ENCODE results near the gene GPR137.

Gene GPR137

DNA sequence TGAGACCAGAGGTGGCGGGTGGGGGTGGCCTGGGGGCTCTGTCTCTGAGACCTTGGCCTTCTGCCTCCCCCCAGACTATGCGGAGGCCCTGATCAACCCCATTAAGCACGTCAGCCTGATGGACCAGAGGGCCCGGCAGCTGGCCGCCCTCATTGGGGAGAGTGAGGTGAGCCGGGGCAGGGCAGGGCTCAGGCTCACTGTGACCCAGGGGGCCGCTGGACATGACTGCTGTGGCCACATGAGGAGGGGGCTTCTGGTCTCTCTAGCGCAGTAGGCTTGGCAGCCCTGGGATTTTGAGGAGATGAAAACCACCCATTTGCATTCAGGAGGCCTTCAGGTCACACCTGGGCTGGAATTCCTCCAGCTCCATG lies 21.7 kb upstream of the GPR137 start:
- H3K4me2 ChIP-seq (ENCODE audit: low read length) = no peak overlapping the region
- no peak overlapping the region for H2AK5ac ChIP-seq (ENCODE audit: low read length)
- H3K27ac ChIP-seq (ENCODE audit: low read depth, low read length) = no peak overlapping the region
- H3K4me1 ChIP-seq (ENCODE audit: control insufficient read depth, low read depth, low read length) = peaks cover 5% of the 10 kb centered on the region
- H3K79me2 ChIP-seq (ENCODE audit: control insufficient read depth, insufficient read depth, low read length) = no peaks in the 10 kb centered on the region
- H3K4me3 ChIP-seq (ENCODE audit: low read length) = no peak overlapping the region
- no peak overlapping the region for H4K5ac ChIP-seq (ENCODE audit: low read length)
- H3K18ac ChIP-seq (ENCODE audit: low read length) = no peak overlapping the region
- H3K79me1 ChIP-seq (ENCODE audit: low read length) = no peaks in the 10 kb centered on the region
- H2BK5ac ChIP-seq (ENCODE audit: low read length) = no peak overlapping the region
- DNase-seq = no peak
- H4K8ac ChIP-seq (ENCODE audit: low read depth, low read length) = no peak overlapping the region
- no peak overlapping the region for H2BK120ac ChIP-seq (ENCODE audit: low read depth, low read length)
- no peak overlapping the region for H3K9ac ChIP-seq (ENCODE audit: low read length)
- no CpG with 5 or more reads among the region's 8 CpGs for WGBS (ENCODE audit: extremely low coverage, insufficient coverage, low lambda C conversion rate)
- peaks cover 14% of the 10 kb centered on the region for H3K36me3 ChIP-seq (ENCODE audit: control insufficient read depth, insufficient read depth, low read length)
- H3K27me3 ChIP-seq (ENCODE audit: insufficient read depth, low read length, poor library complexity) = no peaks in the 10 kb centered on the region
- H3K4ac ChIP-seq (ENCODE audit: low read depth, low read length) = no peak overlapping the region
- no peak overlapping the region for H3K23ac ChIP-seq (ENCODE audit: low read length)
- no peak overlapping the region for H3K56ac ChIP-seq (ENCODE audit: low read length)
- no peak overlapping the region for H2BK15ac ChIP-seq (replicated peaks; ENCODE audit: low read depth)

DNA sequence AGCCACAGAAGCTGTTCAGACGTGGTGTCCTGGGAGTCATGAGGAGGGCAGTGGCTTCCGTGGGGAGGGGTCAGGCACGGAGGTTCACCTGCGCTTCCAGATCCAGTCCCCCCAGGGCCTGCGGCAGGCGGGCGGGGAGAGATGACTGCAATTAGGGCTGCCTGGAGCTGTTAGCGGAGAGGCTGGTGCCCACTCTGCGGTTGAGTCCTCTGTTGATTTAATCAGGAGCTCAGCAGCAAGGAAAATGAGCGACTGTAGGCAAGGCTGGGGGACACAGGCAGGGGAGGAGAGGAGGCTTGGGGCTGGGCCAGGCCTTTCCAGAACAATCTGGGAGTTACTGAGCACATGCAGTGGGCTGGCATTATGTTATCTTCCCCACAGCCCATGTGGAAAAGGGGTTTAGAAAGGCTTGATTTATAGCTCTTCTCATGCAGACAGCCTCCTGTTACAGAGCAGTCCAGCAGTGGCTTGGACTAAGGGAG lies 21.2 kb upstream of the GPR137 start:
- Histone ChIP-seq H3K79me1 (ENCODE audit: low read length) (no peaks in the 10 kb centered on the region), H3K4me2 (ENCODE audit: low read length) (no peak overlapping the region), H3K4ac (ENCODE audit: low read depth, low read length) (no peak overlapping the region), H4K5ac (ENCODE audit: low read length) (no peak overlapping the region), H3K23ac (ENCODE audit: low read length) (no peak overlapping the region), H3K9ac (ENCODE audit: low read length) (no peak overlapping the region), H3K36me3 (ENCODE audit: control insufficient read depth, insufficient read depth, low read length) (peaks cover 14% of the 10 kb centered on the region), H2BK120ac (ENCODE audit: low read depth, low read length) (no peak overlapping the region), H2BK5ac (ENCODE audit: low read length) (no peak overlapping the region), H3K18ac (ENCODE audit: low read length) (no peak overlapping the region), H3K79me2 (ENCODE audit: control insufficient read depth, insufficient read depth, low read length) (no peaks in the 10 kb centered on the region), H3K27me3 (ENCODE audit: insufficient read depth, low read length, poor library complexity) (no peaks in the 10 kb centered on the region), H4K8ac (ENCODE audit: low read depth, low read length) (no peak overlapping the region), H2AK5ac (ENCODE audit: low read length) (no peak overlapping the region), H3K56ac (ENCODE audit: low read length) (no peak overlapping the region), H3K27ac (ENCODE audit: low read depth, low read length) (no peak overlapping the region), H2BK15ac (replicated peaks; ENCODE audit: low read depth) (no peak overlapping the region), H3K4me3 (ENCODE audit: low read length) (no peak overlapping the region), H3K4me1 (ENCODE audit: control insufficient read depth, low read depth, low read length) (peaks cover 5% of the 10 kb centered on the region)
- WGBS (ENCODE audit: extremely low coverage, insufficient coverage, low lambda C conversion rate) = no CpG with 5 or more reads among the region's 10 CpGs
- no peak for DNase-seq

DNA sequence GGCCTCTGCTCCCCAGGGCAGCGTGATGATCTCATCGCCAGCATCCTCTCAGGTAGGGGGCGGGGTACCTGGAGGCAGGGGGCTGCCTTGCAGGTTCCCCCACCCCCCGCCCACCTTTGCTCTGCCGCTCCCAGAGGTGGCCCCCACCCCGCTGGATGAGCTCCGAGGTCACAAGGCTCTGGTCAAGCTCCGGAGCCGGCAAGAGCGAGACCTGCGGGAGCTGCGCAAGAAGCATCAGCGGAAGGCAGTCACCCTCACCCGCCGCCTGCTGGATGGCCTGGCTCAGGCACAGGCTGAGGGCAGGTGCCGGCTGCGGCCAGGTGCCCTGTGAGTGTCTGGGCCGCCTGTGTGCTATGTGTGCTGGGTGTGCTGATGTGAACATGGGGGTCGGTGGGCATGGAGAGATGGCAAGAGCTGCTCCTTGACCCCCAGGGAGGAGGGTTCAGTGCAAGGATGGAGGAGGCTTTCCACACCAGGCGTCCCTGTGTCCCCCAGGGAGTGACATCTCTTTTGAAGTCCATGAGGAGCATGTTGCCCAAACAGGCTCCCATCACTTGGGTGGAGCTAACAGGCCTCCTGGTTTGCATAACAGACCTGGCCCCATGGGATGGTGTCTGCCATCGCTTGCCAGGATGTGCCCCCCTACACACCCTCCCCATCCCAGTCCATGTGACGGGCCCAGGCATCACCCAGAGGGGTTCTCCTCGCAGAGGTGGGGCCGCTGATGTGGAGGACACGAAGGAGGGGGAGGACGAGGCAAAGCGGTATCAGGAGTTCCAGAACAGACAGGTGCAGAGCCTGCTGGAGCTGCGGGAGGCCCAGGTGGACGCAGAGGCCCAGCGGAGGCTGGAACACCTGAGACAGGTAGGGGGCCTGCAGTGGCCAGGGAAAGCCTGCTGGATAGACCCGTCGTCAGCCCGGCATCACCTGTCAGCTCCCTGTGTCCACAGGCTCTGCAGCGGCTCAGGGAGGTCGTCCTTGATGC lies 20.2 kb upstream of the GPR137 start:
- no peak overlapping the region for H2BK120ac ChIP-seq (ENCODE audit: low read depth, low read length)
- no peak overlapping the region for H3K56ac ChIP-seq (ENCODE audit: low read length)
- H3K27me3 ChIP-seq (ENCODE audit: insufficient read depth, low read length, poor library complexity) = no peaks in the 10 kb centered on the region
- no peak overlapping the region for H2AK5ac ChIP-seq (ENCODE audit: low read length)
- H3K4me1 ChIP-seq (ENCODE audit: control insufficient read depth, low read depth, low read length) = peaks cover 5% of the 10 kb centered on the region
- H3K9ac ChIP-seq (ENCODE audit: low read length) = no peak overlapping the region
- H4K5ac ChIP-seq (ENCODE audit: low read length) = no peak overlapping the region
- H3K23ac ChIP-seq (ENCODE audit: low read length) = no peak overlapping the region
- no peak overlapping the region for H3K18ac ChIP-seq (ENCODE audit: low read length)
- H2BK5ac ChIP-seq (ENCODE audit: low read length) = no peak overlapping the region
- no peak overlapping the region for H2BK15ac ChIP-seq (replicated peaks; ENCODE audit: low read depth)
- H3K36me3 ChIP-seq (ENCODE audit: control insufficient read depth, insufficient read depth, low read length) = peaks cover 14% of the 10 kb centered on the region
- H3K27ac ChIP-seq (ENCODE audit: low read depth, low read length) = no peak overlapping the region
- no peaks in the 10 kb centered on the region for H3K79me1 ChIP-seq (ENCODE audit: low read length)
- no peak overlapping the region for H3K4ac ChIP-seq (ENCODE audit: low read depth, low read length)
- no CpG with 5 or more reads among the region's 35 CpGs for WGBS (ENCODE audit: extremely low coverage, insufficient coverage, low lambda C conversion rate)
- no peaks in the 10 kb centered on the region for H3K79me2 ChIP-seq (ENCODE audit: control insufficient read depth, insufficient read depth, low read length)
- H3K4me3 ChIP-seq (ENCODE audit: low read length) = no peak overlapping the region
- no peak overlapping the region for H3K4me2 ChIP-seq (ENCODE audit: low read length)
- DNase-seq = no peak
- H4K8ac ChIP-seq (ENCODE audit: low read depth, low read length) = no peak overlapping the region

DNA sequence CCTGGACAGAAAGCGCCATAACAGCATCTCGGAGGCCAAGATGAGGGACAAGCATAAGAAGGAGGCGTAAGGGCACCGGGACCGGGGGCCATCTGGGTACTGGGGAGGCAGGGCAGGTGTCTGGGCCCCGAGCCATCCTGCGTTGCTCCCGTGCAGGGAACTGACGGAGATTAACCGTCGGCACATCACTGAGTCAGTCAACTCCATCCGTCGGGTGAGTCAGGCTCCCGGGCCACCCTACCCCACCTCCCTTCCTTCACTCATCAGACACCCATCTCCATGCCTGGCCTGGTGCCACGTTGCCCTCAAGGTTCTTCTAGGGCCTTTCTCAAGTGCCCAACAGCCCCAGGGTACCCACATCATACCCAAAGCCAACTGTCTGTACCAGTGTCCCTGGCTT lies 19.3 kb upstream of the GPR137 start:
- Histone ChIP-seq H3K18ac (ENCODE audit: low read length) (no peak overlapping the region), H3K4me3 (ENCODE audit: low read length) (no peak overlapping the region), H3K23ac (ENCODE audit: low read length) (no peak overlapping the region), H2BK120ac (ENCODE audit: low read depth, low read length) (no peak overlapping the region), H3K27ac (ENCODE audit: low read depth, low read length) (no peak overlapping the region), H3K36me3 (ENCODE audit: control insufficient read depth, insufficient read depth, low read length) (peaks cover 11% of the 10 kb centered on the region), H2AK5ac (ENCODE audit: low read length) (no peak overlapping the region), H3K79me2 (ENCODE audit: control insufficient read depth, insufficient read depth, low read length) (no peaks in the 10 kb centered on the region), H3K27me3 (ENCODE audit: insufficient read depth, low read length, poor library complexity) (no peaks in the 10 kb centered on the region), H4K8ac (ENCODE audit: low read depth, low read length) (no peak overlapping the region), H3K9ac (ENCODE audit: low read length) (no peak overlapping the region), H3K4me1 (ENCODE audit: control insufficient read depth, low read depth, low read length) (peaks cover 5% of the 10 kb centered on the region), H4K5ac (ENCODE audit: low read length) (no peak overlapping the region), H2BK5ac (ENCODE audit: low read length) (no peak overlapping the region), H3K79me1 (ENCODE audit: low read length) (no peaks in the 10 kb centered on the region), H3K56ac (ENCODE audit: low read length) (no peak overlapping the region), H3K4ac (ENCODE audit: low read depth, low read length) (no peak overlapping the region), H2BK15ac (replicated peaks; ENCODE audit: low read depth) (no peak overlapping the region), H3K4me2 (ENCODE audit: low read length) (no peak overlapping the region)
- WGBS (ENCODE audit: extremely low coverage, insufficient coverage, low lambda C conversion rate) = no CpG with 5 or more reads among the region's 15 CpGs
- no peak for DNase-seq

DNA sequence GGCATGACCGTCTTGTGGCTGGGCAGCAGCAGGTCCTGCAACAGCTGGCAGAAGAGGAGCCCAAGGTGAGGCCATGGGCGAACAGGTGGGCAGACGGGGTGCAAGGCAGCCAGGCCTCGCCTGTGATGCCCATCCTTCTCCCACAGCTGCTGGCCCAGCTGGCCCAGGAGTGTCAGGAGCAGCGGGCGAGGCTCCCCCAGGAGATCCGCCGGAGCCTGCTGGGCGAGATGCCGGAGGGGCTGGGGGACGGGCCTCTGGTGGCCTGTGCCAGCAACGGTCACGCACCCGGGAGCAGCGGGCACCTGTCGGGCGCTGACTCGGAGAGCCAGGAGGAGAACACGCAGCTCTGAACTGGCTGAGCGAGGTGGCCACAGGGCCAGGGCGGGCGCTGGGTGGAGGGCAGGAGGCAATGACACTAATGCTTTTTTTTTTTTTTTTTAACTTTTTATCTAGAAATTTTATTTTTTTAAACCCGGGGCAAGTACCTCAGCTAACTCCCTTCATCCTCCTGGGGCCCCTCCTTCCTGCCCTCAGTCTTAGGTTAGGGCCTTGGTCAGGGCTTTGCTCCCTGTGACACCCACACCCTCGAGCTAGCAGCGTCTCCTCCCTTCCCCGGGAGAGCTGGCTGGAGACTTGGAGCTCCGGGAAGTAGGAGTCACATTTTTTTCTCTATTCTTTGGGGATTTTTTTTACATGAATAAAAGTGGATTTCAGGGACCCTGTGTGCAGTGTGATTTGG lies 18.3 kb upstream of the GPR137 start:
- H3K4ac ChIP-seq (ENCODE audit: low read depth, low read length) = no peak overlapping the region
- H4K8ac ChIP-seq (ENCODE audit: low read depth, low read length) = no peak overlapping the region
- H3K56ac ChIP-seq (ENCODE audit: low read length) = no peak overlapping the region
- H3K18ac ChIP-seq (ENCODE audit: low read length) = no peak overlapping the region
- no peak overlapping the region for H2BK15ac ChIP-seq (replicated peaks; ENCODE audit: low read depth)
- no peak overlapping the region for H2BK5ac ChIP-seq (ENCODE audit: low read length)
- peaks cover 8% of the 10 kb centered on the region for H3K36me3 ChIP-seq (ENCODE audit: control insufficient read depth, insufficient read depth, low read length)
- no peak overlapping the region for H3K23ac ChIP-seq (ENCODE audit: low read length)
- no peak for DNase-seq
- WGBS (ENCODE audit: extremely low coverage, insufficient coverage, low lambda C conversion rate) = no CpG with 5 or more reads among the region's 27 CpGs
- peaks cover 5% of the 10 kb centered on the region for H3K4me1 ChIP-seq (ENCODE audit: control insufficient read depth, low read depth, low read length)
- no peak overlapping the region for H2AK5ac ChIP-seq (ENCODE audit: low read length)
- no peak overlapping the region for H3K9ac ChIP-seq (ENCODE audit: low read length)
- no peak overlapping the region for H3K4me2 ChIP-seq (ENCODE audit: low read length)
- no peaks in the 10 kb centered on the region for H3K27me3 ChIP-seq (ENCODE audit: insufficient read depth, low read length, poor library complexity)
- no peaks in the 10 kb centered on the region for H3K79me1 ChIP-seq (ENCODE audit: low read length)
- no peak overlapping the region for H3K4me3 ChIP-seq (ENCODE audit: low read length)
- H3K79me2 ChIP-seq (ENCODE audit: control insufficient read depth, insufficient read depth, low read length) = no peaks in the 10 kb centered on the region
- no peak overlapping the region for H2BK120ac ChIP-seq (ENCODE audit: low read depth, low read length)
- no peak overlapping the region for H4K5ac ChIP-seq (ENCODE audit: low read length)
- no peak overlapping the region for H3K27ac ChIP-seq (ENCODE audit: low read depth, low read length)

Data from mesendoderm (in vitro differentiated cells).